ENCODE results near the gene BEST2.

The BEST2 gene

GRCh38 chr19:12789098-12789903 lies 37.7 kb downstream of the BEST2 start:
- DNase-seq = peak; percentile 47
- H3K4me1 ChIP-seq = peaks cover 37% of the 10 kb centered on the region

GRCh38 chr19:12789904-12790619 lies 38.5 kb downstream of the BEST2 start:
- Histone ChIP-seq H3K4me1 (peaks cover 29% of the 10 kb centered on the region), H3K9me3 (no peaks in the 10 kb centered on the region), H3K36me3 (no peaks in the 10 kb centered on the region; the same call in 1 of the 2 replicates), H3K27me3 (no peaks in the 10 kb centered on the region), H3K4me3 (ENCODE audit: low read depth, low read length) (peak overlapping the region; percentile 89)
- DNase-seq = peak; percentile 98
- TF ChIP-seq CTCF (IDR thresholded peaks at IDR 0.05; ENCODE audit: low read depth, low read length) = no peak

More at GRCh38 chr19:12789098-12789903, 37.7 kb downstream of the BEST2 start:
- Histone ChIP-seq H3K36me3 (no peaks in the 10 kb centered on the region; the same call in 1 of the 2 replicates), H3K4me3 (ENCODE audit: low read depth, low read length) (peak overlapping the region; percentile 89), H3K27me3 (no peaks in the 10 kb centered on the region), H3K9me3 (no peaks in the 10 kb centered on the region)
- no peak for TF ChIP-seq CTCF (IDR thresholded peaks at IDR 0.05; ENCODE audit: low read depth, low read length)

GRCh38 chr19:12790628-12791344 lies 39.2 kb downstream of the BEST2 start:
- Histone ChIP-seq H3K36me3 (no peaks in the 10 kb centered on the region; the same call in 1 of the 2 replicates), H3K4me3 (ENCODE audit: low read depth, low read length) (peak overlapping the region; percentile 89), H3K27me3 (no peaks in the 10 kb centered on the region), H3K4me1 (peaks cover 23% of the 10 kb centered on the region), H3K9me3 (no peaks in the 10 kb centered on the region)
- no peak for DNase-seq
- no peak for TF ChIP-seq CTCF (IDR thresholded peaks at IDR 0.05; ENCODE audit: low read depth, low read length)

GRCh38 chr19:12791345-12792050 lies 39.9 kb downstream of the BEST2 start, which contains the start of gene JUNB:
TSS of gene JUNB (plus strand) at chr19:12791486. CDS start at chr19:12791772, 286 bp downstream.
- Histone ChIP-seq H3K4me1 (peaks cover 27% of the 10 kb centered on the region), H3K27me3 (no peaks in the 10 kb centered on the region), H3K4me3 (ENCODE audit: low read depth, low read length) (peak within 1 kb of the TSS; percentile 89), H3K9me3 (no peaks in the 10 kb centered on the region), H3K36me3 (no peaks in the 10 kb centered on the region; the same call in 1 of the 2 replicates)
- peak; percentile 98 for DNase-seq
- TF ChIP-seq CTCF (IDR thresholded peaks at IDR 0.05; ENCODE audit: low read depth, low read length) = no peak

- Histone ChIP-seq H3K9me3 (no peaks in the 10 kb centered on the region), H3K36me3 (no peaks in the 10 kb centered on the region; the same call in 1 of the 2 replicates), H3K27me3 (no peaks in the 10 kb centered on the region), H3K4me3 (ENCODE audit: low read depth, low read length) (peak overlapping the region; percentile 89), H3K4me1 (peaks cover 27% of the 10 kb centered on the region)
- TF ChIP-seq CTCF (IDR thresholded peaks at IDR 0.05; ENCODE audit: low read depth, low read length) = no peak
- DNase-seq = peak; percentile 83
Measured at GRCh38 chr19:12792051-12792852, 40.7 kb downstream of the BEST2 start.

Data from BE2C (cell line).